Left forelimb (tissue), 1 donor: ENCODE measurements around the gene DEPDC7.
"Not testable (repeated sequence)": the region's sequence is repeated elsewhere in the genome, so short reads cannot be mapped to it uniquely, and the experiment has no call there.

ENCODE experiments used
- DNase-seq: peaks from one replicate; pipeline ENCODE4 v3.0.0-alpha.2; 2018; ENCODE audit warnings: low spot score

Gene DEPDC7

DNA sequence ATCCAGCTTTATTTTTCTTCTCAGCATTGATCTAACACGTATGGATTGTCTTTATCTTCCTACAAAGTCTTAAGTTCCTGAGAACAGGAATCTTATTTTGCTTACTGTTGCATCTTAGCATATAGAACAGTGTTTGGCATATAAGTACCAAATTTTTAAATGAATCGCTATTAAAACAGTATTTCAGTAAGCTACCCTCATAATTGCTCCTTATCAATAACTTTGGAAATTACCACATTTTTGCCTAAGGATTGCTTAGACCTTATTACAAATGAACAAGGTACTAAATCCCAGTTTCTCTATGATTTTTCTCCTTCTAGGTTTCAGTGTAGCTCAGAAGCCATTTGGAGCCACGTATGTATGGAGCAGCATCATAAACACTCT is 9.7 kb downstream of the DEPDC7 start:
- DNase-seq, result no peak

DNA sequence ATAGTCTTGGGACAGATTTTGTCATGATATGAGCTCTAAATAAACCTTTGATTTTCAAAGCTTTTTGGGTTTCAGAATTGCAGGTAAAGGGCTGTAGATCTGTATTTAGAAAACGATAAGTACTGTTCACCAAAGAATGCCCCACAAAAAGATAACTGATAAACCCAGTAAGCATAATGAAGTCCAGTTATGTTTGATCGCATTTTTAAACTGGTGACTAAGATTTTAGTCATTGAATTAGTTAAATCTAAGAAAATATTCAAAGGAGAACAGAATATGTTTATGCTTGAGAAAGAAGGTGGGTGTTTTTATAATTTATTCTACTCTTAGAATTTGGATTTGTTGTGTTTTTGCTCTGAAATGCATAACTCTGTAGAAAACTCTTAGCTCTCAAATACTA is 11.6 kb downstream of the DEPDC7 start:
- DNase-seq, result no peak

DNA sequence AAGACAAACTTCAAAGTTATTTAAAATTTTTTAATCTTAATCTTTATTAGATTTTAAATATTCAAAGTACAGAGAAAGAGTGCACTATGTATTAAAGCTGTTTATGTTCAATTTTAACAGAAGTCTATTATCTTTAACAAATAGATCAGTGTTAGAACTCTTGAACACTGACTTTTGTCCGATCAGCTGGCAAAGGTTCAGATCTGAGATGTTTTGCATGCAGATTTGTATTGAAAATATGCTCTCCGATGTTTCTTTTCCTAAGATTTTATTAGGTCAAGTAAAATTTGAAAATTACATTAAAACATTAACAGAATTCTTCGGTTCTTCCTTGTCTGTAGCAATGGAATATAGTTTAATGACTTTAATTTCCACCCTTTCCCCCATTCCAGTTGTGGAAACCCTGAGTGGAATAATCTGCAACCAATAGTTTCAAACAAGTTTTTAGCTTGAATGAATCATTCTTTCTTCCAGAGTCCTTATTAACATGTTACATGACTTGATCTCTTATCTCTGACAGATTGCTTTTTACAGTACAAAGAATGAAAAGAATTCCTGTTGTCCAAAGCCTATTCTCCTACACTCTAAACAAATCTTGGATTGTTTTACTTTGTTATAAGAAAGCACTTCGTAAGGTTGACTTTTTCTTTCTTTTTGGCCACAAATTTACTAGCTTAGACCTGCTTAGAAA is 12.3 kb downstream of the DEPDC7 start:
- DNase-seq, result no peak

DNA sequence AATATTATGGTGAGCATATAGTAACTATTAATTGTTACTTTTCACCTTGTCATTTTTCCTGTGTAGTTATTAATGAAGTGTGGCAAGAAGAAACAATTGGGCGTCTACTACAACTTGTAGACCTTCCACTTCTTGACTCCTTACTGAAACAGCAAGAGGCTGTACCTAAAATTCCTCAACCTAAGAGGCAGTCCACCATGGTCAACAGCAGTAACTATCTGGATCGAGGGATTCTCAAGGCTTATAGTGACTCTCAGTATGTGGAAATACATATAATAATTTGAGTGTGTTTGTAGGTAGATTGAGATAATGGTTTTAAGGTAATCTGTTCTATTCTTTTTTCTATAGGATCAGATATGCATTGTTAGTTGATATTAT is 12.8 kb downstream of the DEPDC7 start:
- no peak for DNase-seq

DNA sequence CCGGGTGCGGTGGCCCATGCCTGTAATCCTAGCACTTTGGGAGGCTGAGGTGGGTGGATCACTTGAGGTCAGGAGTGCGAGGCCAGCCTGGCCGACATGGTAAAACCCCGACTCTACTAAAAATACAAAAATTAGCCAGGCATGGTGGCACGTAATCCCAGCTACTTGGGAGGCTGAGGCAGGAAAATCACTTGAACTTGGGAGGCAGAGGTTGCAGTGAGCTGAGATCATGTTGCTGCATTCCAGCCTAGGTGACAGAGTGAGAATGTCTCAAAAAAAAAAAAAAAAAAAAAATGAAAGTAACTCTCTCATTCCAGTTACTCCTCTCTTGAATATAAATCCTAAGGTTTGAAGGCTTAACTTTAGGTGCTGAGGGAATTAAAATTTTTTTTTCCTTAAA is 13.5 kb downstream of the DEPDC7 start:
- not testable (repeated sequence) for DNase-seq

DNA sequence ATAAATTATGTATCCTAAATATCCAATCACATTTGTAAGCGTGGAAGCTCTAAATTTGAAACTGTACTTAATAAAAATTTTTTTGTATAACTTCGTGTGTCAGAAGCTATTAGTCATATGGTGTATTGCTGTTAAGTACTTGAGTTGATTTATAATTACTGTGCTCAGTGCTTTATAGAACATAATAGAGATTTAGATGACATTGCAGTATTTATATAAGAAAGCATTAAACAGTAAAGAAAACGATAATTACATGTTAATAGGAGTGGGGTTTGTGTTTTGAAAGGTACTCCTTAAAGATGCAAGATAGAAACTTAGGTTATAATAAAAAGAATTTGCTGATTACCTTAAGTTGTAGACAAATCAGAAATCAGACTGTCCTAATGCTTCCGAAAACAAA is 17.8 kb downstream of the DEPDC7 start:
- no peak for DNase-seq

DNA sequence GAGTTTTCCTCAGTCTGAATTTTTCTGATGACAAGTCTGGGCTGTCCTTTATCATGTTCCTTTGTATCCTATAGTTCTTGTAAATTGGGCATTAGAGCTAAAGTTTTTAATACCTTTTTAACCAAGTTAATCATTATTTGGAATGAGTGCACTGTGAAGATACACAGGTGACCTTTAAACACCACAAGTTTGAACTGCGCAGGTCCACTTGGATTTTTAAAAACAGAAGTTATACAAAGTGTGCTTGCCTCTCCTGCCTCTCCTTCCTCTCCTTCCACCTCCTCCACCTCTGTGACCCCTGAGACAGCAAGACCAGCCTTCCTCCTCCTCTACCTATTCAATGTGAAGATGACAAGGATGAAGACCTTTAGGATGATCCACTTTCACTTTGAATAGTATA is 19.3 kb downstream of the DEPDC7 start:
- no peak for DNase-seq

DNA sequence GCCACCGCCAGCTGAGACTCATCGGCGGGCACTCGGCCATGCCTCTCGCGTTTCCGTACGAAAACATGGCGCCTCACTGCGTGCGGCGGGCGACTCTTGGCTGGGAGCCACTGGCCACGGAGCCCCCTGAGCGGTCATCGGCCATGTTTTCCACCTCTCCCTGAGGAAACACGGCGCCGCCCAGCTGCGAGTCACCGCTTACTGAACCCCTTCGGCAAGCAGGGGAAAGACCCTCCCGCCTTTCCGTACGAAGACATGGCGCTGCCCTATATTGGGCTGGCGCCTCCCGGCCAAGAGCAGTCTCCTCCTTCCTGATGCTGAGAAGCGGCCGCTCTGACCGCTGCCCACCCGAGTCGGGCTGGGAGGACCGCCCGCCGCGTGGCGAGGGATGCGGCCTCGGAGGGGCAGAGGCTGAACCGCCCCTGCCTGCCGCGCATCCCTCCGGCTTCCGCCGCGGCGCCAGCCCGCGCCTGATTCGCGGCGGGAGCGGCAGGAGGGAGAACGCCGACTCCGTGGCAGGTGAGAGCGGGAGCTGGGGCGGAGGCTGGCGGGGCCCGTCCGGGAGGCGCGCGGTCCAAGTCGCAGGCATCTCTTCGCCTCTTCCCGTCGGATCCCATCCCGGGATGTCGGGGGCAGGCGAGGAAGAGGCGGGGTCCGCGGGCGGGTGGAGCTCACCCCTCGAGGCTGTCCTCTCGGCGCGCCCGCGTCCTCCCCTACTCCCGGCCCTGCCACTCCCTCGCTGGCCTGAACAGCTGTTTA is 23.8 kb downstream of the DEPDC7 start, which contains the start of gene TCP11L1:
TCP11L1 (plus strand) TSS at position 299 of the 759 bp plus-strand sequence. CDS start 4,202 bp downstream, outside the sequence.
- DNase-seq, result peak; percentile 97

DNA sequence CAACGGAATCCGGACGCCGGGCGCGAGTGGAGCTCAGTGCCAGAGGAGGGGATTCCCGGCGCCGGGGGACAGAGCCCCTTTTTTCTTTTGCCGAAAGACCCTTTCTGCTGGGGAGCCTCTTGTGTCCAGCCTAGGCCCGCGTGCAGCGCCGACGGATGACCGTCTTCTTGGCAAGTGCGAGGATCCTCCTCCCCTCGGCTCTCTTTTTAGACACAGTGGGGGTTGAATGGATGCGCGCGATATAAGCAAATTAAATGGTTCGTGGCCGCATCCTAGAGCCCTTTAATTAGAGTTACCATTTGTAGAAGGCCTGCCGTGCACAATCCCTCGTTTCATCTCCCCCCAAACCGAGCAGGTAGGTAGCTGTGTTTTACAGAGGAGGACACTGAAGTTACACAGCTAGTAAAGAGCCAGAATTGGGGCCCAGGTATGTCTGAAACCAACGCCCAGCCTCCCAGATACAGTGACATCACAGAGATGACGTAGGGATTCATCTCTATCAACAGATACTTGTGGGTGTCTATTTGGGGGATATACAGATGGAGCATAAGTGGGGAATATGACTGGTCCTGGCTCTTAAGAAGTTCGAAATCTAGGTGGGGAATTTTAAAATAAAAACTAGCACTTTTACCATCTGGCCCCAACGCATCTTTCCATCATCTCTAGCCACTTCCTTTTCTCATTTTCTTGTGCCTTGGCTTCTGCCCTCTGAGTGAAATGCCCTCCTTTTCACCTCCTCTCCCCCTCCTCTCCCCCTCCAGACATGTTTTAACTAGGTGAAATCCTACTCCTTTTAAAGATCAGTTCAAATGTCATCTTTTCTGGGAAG is 24.6 kb downstream of the DEPDC7 start:
- no peak for DNase-seq

DNA sequence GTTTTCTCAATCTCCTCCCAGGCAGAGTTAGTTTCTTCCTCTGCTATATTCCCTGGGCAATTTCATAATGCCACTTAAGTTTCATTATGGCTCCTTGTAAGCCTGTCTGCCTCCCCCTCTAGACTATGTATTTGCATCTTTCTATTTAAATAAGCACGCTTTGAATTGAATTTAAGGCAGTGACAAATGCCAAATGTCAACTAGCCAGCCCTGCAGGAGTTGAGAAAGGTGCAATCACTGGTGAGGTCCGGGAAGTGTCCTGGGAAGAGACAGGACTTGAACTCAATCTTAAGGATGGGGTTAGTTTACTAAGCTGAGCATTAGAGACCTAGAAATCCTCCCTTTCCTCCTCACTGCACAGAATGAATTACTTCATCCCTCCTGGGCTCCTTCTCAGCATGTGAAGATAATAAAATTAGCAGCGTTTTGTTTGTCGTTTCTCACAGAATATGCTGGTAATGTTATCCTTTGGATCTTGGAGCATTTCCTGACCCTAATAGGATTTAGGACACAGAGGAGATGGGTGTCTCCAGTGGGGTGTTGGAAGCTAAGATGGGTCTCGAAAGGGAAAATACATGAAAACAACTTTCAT is 25.3 kb downstream of the DEPDC7 start:
- DNase-seq, result no peak

DNA sequence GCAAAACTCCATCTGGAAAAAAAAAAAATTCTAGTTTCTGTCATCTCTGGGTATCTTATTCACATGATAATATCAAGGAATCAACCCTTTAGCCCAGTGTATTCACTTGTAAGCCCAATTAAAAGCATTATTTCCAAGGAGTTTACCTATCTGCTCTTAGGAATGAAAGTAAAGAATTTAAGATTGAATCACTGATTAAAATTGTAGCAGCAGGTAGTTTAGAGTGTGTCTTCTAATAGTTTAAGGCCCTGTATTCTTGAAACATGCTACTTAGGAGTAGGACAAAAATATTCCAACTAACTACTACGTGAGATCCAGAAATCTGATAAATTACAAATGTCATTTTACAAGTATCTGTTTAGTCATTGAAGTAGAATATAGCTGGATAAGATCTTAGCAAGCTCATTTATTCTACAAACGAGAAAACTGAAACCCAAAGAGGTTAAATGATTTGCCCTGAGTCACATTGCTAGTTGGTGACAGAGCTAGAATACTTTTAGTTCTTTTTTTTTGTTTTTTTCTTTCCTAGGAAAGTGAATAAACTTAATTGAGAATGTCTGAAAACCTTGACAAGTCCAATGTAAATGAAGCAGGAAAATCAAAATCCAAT is 27.6 kb downstream of the DEPDC7 start:
- no peak for DNase-seq

DNA sequence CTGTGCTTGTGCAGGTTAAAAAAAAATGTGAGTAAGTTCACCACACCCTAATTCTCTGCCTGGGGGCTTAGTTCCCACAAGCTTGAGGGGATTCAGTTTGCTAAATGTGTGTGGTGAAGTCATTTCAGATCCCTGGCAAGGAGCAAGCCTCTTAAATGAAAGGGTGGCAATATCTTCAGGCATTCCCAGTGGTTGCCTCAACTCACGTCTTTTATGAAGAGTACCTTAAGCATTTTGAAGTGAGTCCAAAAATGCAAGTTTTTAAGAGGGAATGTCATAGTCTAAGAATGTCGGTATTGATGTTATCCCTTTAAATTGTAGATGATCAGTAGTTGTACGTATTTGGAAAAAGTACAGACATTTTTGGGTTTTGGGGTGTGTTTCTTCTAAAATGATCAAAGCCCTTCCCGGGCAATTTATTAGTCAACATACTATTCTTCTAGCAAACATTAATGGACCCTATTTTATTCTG is 28.6 kb downstream of the DEPDC7 start:
- no peak for DNase-seq

DNA sequence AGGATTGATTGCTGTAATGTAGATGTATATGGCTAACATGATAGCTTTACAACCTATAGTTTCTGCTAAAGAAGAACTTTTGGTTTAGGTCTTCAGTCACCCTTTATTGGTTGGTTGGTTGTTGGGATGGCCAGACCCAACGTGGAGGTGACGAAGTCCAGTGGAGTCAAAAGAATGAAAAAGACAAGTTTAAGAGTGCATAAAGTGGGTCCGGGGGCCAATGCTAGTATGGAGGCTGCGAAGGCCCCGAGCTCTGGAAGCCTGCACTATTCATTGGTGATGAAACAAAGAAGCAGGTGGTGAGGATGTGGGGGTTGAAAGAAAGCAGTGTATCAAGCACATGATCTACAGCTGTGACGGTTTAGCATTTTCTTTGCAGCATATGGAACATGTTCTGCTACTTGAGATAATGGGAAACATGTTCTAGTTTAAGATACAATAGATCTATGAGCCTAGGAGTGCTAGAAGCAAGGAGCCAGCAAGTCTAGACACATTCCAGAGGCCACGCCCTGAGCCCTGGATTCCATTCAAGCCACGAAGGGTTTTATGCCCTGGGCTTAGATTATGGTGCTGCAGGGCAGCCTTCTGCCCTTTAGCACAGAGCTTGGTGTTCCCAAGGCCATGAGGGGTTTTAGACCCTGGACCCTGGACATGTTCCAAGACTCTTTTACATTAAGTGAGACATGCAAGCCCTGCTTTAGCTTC is 30.0 kb downstream of the DEPDC7 start:
- no peak for DNase-seq

DNA sequence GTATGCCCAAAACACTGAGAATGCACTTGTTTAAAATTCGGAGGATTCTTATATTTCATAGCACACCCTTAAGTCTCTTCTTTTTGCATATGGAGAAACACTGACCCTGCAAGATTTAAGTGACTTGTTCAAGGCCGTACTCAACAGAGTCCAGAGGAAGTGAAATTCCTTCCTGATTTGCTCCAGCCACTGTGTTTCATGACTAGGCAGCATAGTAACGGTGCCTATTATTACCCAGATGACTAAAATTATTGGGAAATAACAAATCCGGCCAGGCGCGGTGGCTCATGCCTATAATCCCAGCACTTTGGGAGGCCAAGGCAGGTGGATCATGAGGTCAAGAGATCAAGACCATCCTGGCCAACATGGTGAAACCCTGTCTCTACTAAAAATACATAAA is 33.0 kb downstream of the DEPDC7 start:
- DNase-seq, result not testable (repeated sequence)

DNA sequence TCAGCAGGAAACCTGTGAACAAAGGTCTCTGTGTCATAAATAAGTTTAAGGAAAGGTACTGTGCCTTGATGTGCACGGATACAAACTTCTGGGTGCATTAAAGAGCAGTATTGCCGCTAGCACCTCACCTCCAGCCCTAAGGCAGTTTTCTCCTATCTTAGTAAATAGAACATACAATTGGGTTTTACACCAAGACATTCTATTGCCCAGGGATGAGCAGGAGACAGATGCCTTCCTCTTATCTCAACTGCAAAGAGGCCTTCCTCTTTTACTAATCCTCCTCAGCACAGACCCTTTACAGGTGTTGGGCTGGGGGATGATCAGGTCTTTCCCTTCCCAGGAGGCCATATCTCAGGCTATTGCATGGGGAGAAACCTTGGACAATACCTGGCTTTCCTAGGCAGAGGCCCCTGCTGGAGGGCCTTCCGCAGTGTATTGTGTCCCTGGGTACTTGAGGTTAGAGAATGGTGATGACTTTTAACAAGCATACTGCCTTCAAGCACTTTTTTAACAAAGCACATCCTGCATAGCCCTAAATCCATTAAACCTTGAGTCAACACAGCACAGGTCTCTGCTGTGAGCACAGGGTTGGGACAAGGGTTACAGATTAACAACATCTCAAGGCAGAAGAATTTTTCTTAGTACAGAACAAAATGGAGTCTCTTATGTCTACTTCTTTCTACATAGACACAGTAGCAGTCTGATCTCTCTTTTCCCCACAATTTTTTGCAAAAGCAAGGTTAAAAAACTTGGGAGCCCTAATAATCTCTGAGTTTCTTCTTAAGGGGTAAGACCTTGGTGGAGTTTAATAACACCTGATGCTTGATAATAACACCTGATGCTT is 34.1 kb downstream of the DEPDC7 start:
- DNase-seq, result not testable (repeated sequence)

DNA sequence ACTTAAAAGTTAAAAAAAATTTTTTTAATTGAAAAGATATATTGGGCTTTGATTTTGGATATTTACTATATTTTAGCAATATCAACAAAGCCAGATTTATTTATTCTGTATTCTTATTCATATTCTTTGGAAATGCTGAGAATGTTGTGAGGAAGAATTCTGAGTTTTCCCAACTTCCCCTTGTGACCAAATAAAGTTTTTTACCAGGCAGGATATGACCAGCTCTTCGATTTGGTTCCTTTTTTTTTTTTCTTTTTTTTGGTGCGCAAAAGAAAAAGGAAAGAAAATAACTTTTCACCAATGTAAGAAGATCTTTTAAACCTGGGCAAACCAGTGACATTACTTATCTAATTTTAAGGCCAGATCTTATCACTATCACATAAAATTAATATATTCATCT is 36.6 kb downstream of the DEPDC7 start:
- DNase-seq, result no peak

DNA sequence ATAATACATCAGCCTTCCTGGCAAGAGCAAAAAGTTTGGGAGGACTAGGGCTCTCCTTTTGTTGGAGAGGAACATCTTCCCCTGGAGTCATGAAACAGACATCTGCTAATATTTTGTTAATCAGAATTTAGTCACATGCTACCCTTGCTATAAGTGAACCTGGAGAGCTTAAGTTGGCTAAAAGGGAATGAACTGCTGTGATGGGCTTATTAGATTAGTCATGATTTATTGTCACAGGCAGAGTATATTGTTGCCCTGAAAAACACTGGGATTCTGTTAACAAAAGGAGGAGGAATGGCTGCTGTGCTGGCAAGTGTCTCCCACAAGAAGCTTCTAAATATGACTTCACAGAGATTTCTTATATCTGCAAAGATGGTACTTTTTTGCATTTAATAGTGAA is 39.7 kb downstream of the DEPDC7 start:
- no peak for DNase-seq

DNA sequence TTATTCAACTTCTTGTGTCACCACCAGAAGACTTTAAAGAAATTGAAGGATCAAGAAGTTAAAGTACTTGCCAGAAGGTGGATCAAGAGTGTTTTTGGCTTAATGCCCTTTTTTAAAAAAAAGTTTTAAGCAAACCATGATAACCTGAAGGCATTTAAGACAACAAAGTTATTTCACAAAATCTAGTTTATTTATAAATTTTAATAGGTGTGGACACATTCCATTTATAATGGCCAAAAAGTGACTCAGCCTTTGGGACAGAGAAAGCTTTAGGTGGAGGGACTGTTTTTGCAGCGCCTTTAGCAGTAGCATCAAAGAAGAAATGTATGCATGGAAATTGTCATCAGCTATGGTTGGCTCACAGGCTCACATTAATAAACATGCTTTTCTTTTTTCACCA is 41.6 kb downstream of the DEPDC7 start:
- DNase-seq, result no peak

DNA sequence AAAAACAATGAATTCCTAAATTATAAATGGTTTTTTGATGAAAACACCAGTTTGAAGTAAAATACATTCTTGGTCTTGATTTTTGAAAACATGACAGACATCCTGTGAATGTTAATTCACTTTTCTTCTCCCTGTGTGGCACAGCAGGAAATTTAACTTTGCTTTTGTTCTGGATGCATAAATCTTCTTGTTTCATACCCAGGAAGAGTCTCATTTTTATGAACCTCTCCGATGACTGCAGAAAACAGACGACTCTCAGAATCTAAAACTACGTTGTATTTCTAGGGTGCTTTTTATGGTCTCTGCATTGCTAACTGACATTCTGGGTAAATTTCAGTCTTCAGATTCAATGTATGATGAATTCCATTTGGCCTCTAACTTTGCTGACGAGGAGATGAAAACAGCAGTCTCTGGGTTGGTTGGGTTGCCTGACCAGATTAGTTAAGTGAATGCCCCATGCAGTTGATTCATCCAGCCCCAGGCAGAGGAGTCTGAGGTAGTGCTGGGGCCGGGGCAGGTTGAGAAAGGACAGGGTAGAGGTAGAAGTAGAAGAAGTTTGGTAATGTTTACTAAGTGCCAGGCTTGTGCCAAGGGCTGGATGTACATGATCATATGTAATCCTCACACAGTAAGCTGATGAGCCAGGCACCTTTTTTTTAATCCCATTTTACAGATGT is 43.8 kb downstream of the DEPDC7 start:
- no peak for DNase-seq

DNA sequence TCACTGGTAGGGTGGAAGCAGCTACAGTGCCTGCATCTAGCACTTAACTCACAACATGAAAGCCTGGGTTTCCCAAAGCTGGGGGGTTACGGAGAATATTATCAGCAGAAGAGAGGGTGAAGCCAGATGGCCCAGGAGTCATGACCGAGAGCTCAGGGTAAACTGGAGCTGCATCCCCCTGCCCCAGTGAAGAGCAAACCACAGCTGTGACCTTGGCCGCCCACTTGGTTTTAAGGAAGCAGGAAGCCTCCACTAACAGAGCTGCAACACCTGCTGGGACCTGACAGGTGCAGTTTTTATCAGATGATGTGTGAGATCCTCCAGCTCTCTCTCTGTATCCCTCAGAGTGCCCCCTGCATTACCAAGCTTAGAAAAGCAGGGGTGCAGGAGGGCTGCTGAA is 44.6 kb downstream of the DEPDC7 start:
- DNase-seq, result no peak
